H1 (cell line): Measurements from ENCODE around the gene KRR1. TPM values are rescaled to one million over a fixed set of nuclear protein-coding genes. Genes with fewer than 3 reads are reported as not detected.

Experiments used
- CTCF ChIA-PET: fragments of 300-600 bp; sonication (Branson Sonifier 250); formaldehyde crosslinking; loops from one replicate; lab custom pipeline; 2021; ENCODE audit not compliant: partially characterized antibody; lab: Charles Lee
- POLR2A ChIA-PET: fragments of 300-600 bp; sonication (Branson Sonifier 250); formaldehyde crosslinking; loops from one replicate; lab custom pipeline; 2021; ENCODE audit warnings: inconsistent platforms; ENCODE audit not compliant: partially characterized antibody; lab: Charles Lee
- DNase-seq, 2 experiments: peaks; one replicate each; pipeline versions ENCODE4 v3.0.0 to v3.0.0-alpha.2; 2010 to 2022; ENCODE audit warnings: low spot score in 2 of 2, low read depth in 1 of 2, mixed read lengths in 1 of 2
- FAIRE-seq: peaks from 2 replicates; lab custom pipeline; 2011; peaks lifted over from hg19 to GRCh38; lab: Jason Lieb, UNC
- H2AFZ ChIP-seq: 2 replicates; pipeline ENCODE4 v1.8.1; 2012; ENCODE audit warnings: low read length, inconsistent platforms
- H2AK5ac ChIP-seq: 2 replicates; pipeline ENCODE4 v1.6.1; 2013; ENCODE audit warnings: low read depth, low read length
- H2BK120ac ChIP-seq: replicated peaks from 2 replicates; pipeline ENCODE3; 2013; ENCODE audit warnings: low read depth, low read length, inconsistent platforms
- H2BK12ac ChIP-seq: 2 replicates; pipeline ENCODE4 v1.6.1; 2013; ENCODE audit warnings: low read depth, low read length
- H2BK15ac ChIP-seq: 2 replicates; pipeline ENCODE4 v1.6.1; 2013; ENCODE audit warnings: low read length
- H2BK20ac ChIP-seq: 2 replicates; pipeline ENCODE4 v1.6.1; 2013; ENCODE audit warnings: low read length
- H2BK5ac ChIP-seq: 2 replicates; pipeline ENCODE4 v1.6.1; 2013; ENCODE audit warnings: low read depth, low read length
- H3K14ac ChIP-seq: 2 replicates; pipeline ENCODE4 v1.6.1; 2013; ENCODE audit warnings: inconsistent platforms; ENCODE audit not compliant: insufficient read length
- H3K18ac ChIP-seq: 2 replicates; pipeline ENCODE4 v1.6.1; 2013; ENCODE audit warnings: low read length; ENCODE audit errors: extremely low read depth
- H3K23ac ChIP-seq: 2 replicates; pipeline ENCODE4 v1.6.1; 2013; ENCODE audit warnings: inconsistent platforms; ENCODE audit not compliant: insufficient read length
- H3K23me2 ChIP-seq: 2 replicates; pipeline ENCODE4 v1.6.1; 2013; ENCODE audit warnings: low read depth, low read length
- H3K27ac ChIP-seq: 2 replicates; pipeline ENCODE4 v1.6.1; 2011; ENCODE audit warnings: low read depth, low read length, inconsistent platforms
- H3K27me3 ChIP-seq, 4 experiments: replicated peaks in 1 of 4; 1 replicate in 1 of 4; 2 replicates in 3 of 4; pipeline versions ENCODE4 v1.6.1 to v1.8.1; 2011 to 2013; ENCODE audit warnings: low read length in 3 of 4, mild to moderate bottlenecking in 3 of 4, inconsistent platforms in 2 of 4, mixed read lengths in 2 of 4, moderate library complexity in 1 of 4; ENCODE audit not compliant: control insufficient read depth in 3 of 4, insufficient read depth in 3 of 4; ENCODE audit errors: extremely low read depth in 1 of 4
- H3K36me3 ChIP-seq, 4 experiments: 2 replicates each; pipeline versions ENCODE4 v1.6.1 to v1.8.1; 2011 to 2013; ENCODE audit warnings: mild to moderate bottlenecking in 4 of 4, low read length in 3 of 4, moderate library complexity in 2 of 4, control low read depth in 1 of 4, inconsistent platforms in 1 of 4; ENCODE audit not compliant: insufficient read depth in 4 of 4, control insufficient read depth in 2 of 4
- H3K4ac ChIP-seq: replicated peaks from 2 replicates; pipeline ENCODE3; 2013; ENCODE audit warnings: low read length, low read depth, mixed read lengths, inconsistent platforms; ENCODE audit not compliant: insufficient read length
- H3K4me1 ChIP-seq, 4 experiments: replicated peaks in 1 of 4; 1 replicate in 1 of 4; 2 replicates in 3 of 4; pipeline versions ENCODE4 v1.6.1 to v1.8.1; 2011 to 2013; ENCODE audit warnings: low read length in 3 of 4, inconsistent platforms in 2 of 4, mixed read lengths in 1 of 4; ENCODE audit not compliant: insufficient read depth in 4 of 4, control insufficient read depth in 3 of 4
- H3K4me2 ChIP-seq, 2 experiments: 2 replicates each; pipeline versions ENCODE4 v1.6.1 to v1.8.1; 2011 to 2013; ENCODE audit warnings: low read depth in 2 of 2, low read length in 2 of 2, control low read depth in 1 of 2, inconsistent platforms in 1 of 2, mild to moderate bottlenecking in 1 of 2; ENCODE audit not compliant: insufficient read depth in 1 of 2
- H3K4me3 ChIP-seq, 4 experiments: fragments of 200-600, 300-600 bp in 1 of 4; sonication (generic), shearing (Covaris generic), sonication (Bioruptor Twin) in 1 of 4; 2 replicates each; pipeline versions ENCODE4 v1.5.1 to v1.8.1; 2011 to 2016; ENCODE audit warnings: low read length in 4 of 4, low read depth in 3 of 4, control low read depth in 2 of 4, inconsistent platforms in 2 of 4, mild to moderate bottlenecking in 2 of 4, mixed read lengths in 1 of 4, moderate library complexity in 1 of 4; ENCODE audit not compliant: insufficient read depth in 2 of 4; ENCODE audit errors: extremely low read depth in 1 of 4
- H3K56ac ChIP-seq: replicated peaks from 2 replicates; pipeline ENCODE3; 2013; ENCODE audit warnings: low read depth, mild to moderate bottlenecking, mixed read lengths, low read length, inconsistent platforms; ENCODE audit not compliant: insufficient read length
- H3K79me1 ChIP-seq: 2 replicates; pipeline ENCODE4 v1.6.1; 2013; ENCODE audit warnings: low read depth, low read length, control low read depth
- H3K79me2 ChIP-seq, 2 experiments: 2 replicates each; pipeline versions ENCODE4 v1.6.1 to v1.8.1; 2012 to 2013; ENCODE audit warnings: low read length in 2 of 2, mild to moderate bottlenecking in 2 of 2, inconsistent platforms in 1 of 2; ENCODE audit not compliant: insufficient read depth in 2 of 2, control insufficient read depth in 1 of 2
- H3K9ac ChIP-seq, 4 experiments: replicated peaks in 1 of 4; 1 replicate in 1 of 4; 2 replicates in 3 of 4; pipeline versions ENCODE4 v1.6.1 to v1.8.1; 2011 to 2013; ENCODE audit warnings: low read depth in 3 of 4, low read length in 3 of 4, control low read depth in 2 of 4, mild to moderate bottlenecking in 2 of 4, moderate library complexity in 2 of 4, inconsistent platforms in 1 of 4; ENCODE audit errors: extremely low read depth in 1 of 4
- H3K9me3 ChIP-seq, 2 experiments: 2 replicates each; pipeline versions ENCODE4 v1.6.1 to v1.8.1; 2012 to 2013; ENCODE audit warnings: mild to moderate bottlenecking in 2 of 2, moderate library complexity in 2 of 2, control low read depth in 1 of 2, inconsistent platforms in 1 of 2, low read depth in 1 of 2, low read length in 1 of 2, mixed read lengths in 1 of 2; ENCODE audit not compliant: insufficient read depth in 2 of 2
- H4K20me1 ChIP-seq, 2 experiments: replicated peaks in 1 of 2; 2 replicates each; pipeline versions ENCODE3 to v1.8.1; 2011 to 2013; ENCODE audit warnings: inconsistent platforms in 2 of 2, low read length in 2 of 2, mild to moderate bottlenecking in 1 of 2; ENCODE audit not compliant: insufficient read depth in 2 of 2, control insufficient read depth in 1 of 2
- H4K5ac ChIP-seq: 2 replicates; pipeline ENCODE4 v1.6.1; 2013; ENCODE audit warnings: low read length, low read depth, mixed read lengths, inconsistent platforms; ENCODE audit not compliant: insufficient read length
- H4K8ac ChIP-seq: 2 replicates; pipeline ENCODE4 v1.8.0; 2013; ENCODE audit warnings: mild to moderate bottlenecking, moderate library complexity, low read length, inconsistent platforms; ENCODE audit not compliant: insufficient read depth; ENCODE audit errors: extremely low read depth
- H4K91ac ChIP-seq: replicated peaks from 2 replicates; pipeline ENCODE3; 2013; ENCODE audit warnings: low read length, mixed read lengths, inconsistent platforms; ENCODE audit not compliant: insufficient read length
- BACH1 ChIP-seq: IDR thresholded peaks from 2 replicates; pipeline ENCODE4 v1.6.1; 2012; ENCODE audit warnings: low read length, improper control_type of control experiment
- CBX8 ChIP-seq: fragments of 300-800, 300-1000 bp; sonication (generic); IDR thresholded peaks from 2 replicates; pipeline ENCODE4 v1.7.1; 2016; ENCODE audit warnings: low read depth, low read length, borderline replicate concordance
- CEBPB ChIP-seq: IDR thresholded peaks from 2 replicates; pipeline ENCODE4 v1.6.1; 2012; ENCODE audit warnings: low read depth, low read length
- EGR1 ChIP-seq: IDR thresholded peaks from 2 replicates; pipeline ENCODE4 v1.6.1; 2011; ENCODE audit warnings: low read depth, low read length, borderline replicate concordance
- EP300 ChIP-seq, 2 experiments: IDR thresholded peaks; 1 replicate in 1 of 2; 2 replicates in 1 of 2; pipeline ENCODE4 v1.6.1; 2011 to 2012; ENCODE audit warnings: low read depth in 2 of 2, low read length in 2 of 2, mild to moderate bottlenecking in 2 of 2, borderline replicate concordance in 1 of 2, inconsistent platforms in 1 of 2, moderate library complexity in 1 of 2
- HDAC6 ChIP-seq: IDR thresholded peaks from one replicate; pipeline ENCODE4 v1.7.1; 2012; ENCODE audit warnings: low read depth, mild to moderate bottlenecking, inconsistent platforms, low read length, moderate library complexity
- KDM5A ChIP-seq: fragments of 200-600 bp; IDR thresholded peaks from 2 replicates; pipeline ENCODE4 v1.7.1; 2012; ENCODE audit warnings: mild to moderate bottlenecking, low read length, inconsistent platforms, mixed read lengths
- NRF1 ChIP-seq: IDR thresholded peaks from 2 replicates; pipeline ENCODE4 v1.6.1; 2011; ENCODE audit warnings: mild to moderate bottlenecking, low read depth, low read length, improper control_type of control experiment
- RXRA ChIP-seq: IDR thresholded peaks from 2 replicates; pipeline ENCODE4 v1.6.1; 2011; ENCODE audit warnings: low read depth, mild to moderate bottlenecking, low read length, moderate library complexity; ENCODE audit not compliant: insufficient read depth
- SP1 ChIP-seq: IDR thresholded peaks from 2 replicates; pipeline ENCODE4 v1.6.1; 2011; ENCODE audit warnings: low read depth, low read length
- SUZ12 ChIP-seq: fragments of 200-600 bp; sonication (generic); IDR thresholded peaks from 2 replicates; pipeline ENCODE4 v1.6.1; 2012; ENCODE audit warnings: mild to moderate bottlenecking, inconsistent platforms, low read length, moderate library complexity, mixed read lengths
- TAF1 ChIP-seq: IDR thresholded peaks from 2 replicates; pipeline ENCODE4 v1.6.1; 2011; ENCODE audit warnings: mild to moderate bottlenecking, low read depth, low read length
- TBP ChIP-seq: IDR thresholded peaks from 2 replicates; pipeline ENCODE4 v1.6.1; 2011; ENCODE audit warnings: low read depth, low read length, improper control_type of control experiment
- TCF12 ChIP-seq: IDR thresholded peaks from 2 replicates; pipeline ENCODE4 v1.6.1; 2011; ENCODE audit warnings: low read depth, mild to moderate bottlenecking, low read length
- YY1 ChIP-seq: IDR thresholded peaks from 2 replicates; pipeline ENCODE4 v1.6.1; 2011; ENCODE audit warnings: low read depth, mild to moderate bottlenecking, low read length
- WGBS, 2 experiments: shearing (Covaris generic) in 1 of 2; methylation state at CpG; one replicate each; pipeline versions ENCODE4 v1.1.6 to v1.1.7; 2013 to 2015; ENCODE audit warnings: low lambda C conversion rate in 2 of 2, mixed read lengths in 2 of 2, inconsistent platforms in 1 of 2, low coverage in 1 of 2, missing lambda C conversion rate in 1 of 2; ENCODE audit not compliant: insufficient replicate concordance in 2 of 2, insufficient coverage in 1 of 2, insufficient read length in 1 of 2; ENCODE audit errors: extremely low coverage in 1 of 2, missing lambda C conversion rate in 1 of 2; 5-methylcytosine and 5-hydroxymethylcytosine counted together
- polyA plus RNA-seq, 7 experiments: library from polyadenylated mRNA; depleted of rRNA in 3 of 7; stranded (reverse) in 5 of 7; unstranded in 2 of 7; fragments of >200 nt in 5 of 7; fragments of 200-250 nt in 2 of 7; gene quantifications; 1 replicate in 5 of 7; 2 replicates in 1 of 7; 4 replicates in 1 of 7; pipeline versions ENCODE4 v1.2.1 to v1.2.3, GENCODE V29; 2011 to 2013; ENCODE audit warnings: missing spikeins in 2 of 7, mixed read lengths in 2 of 7
- total RNA-seq: library from RNA; stranded (reverse); fragmentation: NEBNext Ultra II Directional; extraction: Animal tissue kit (Norgen Biotek cat#: 25700); gene quantifications from 2 replicates; pipeline ENCODE4 v1.2.1, GENCODE V29; 2021

The KRR1 gene
- total and polyA plus RNA-seq, 2 of the 8 experiments (the other 6 are each of a cell fraction or from before 2014, with no cell fraction given), result 6.1 to 80.1 TPM

- WGBS, 2 experiments, result 85% methylated on average over 1 of the region's 1 CpG; no CpG with 5 or more reads in 1 of the 2 experiments
- H3K56ac ChIP-seq, result no peak overlapping the region
- H4K5ac ChIP-seq, result no peak overlapping the region
- ChIA-PET CTCF (interaction anchor here (0.6 to 2.6 kb wide), 5 partner anchors 8 to 201 kb away, joined by 3 to 22 read pairs (median 4); no protein-coding TSS in a partner anchor), POLR2A (no interaction called here)
- no peaks in the 10 kb centered on the region for H3K23me2 ChIP-seq
- no peaks in the 10 kb centered on the region for H3K9me3 ChIP-seq
- no peak overlapping the region for H2BK20ac ChIP-seq
- H3K9ac ChIP-seq, result no peak overlapping the region
- no peaks in the 10 kb centered on the region for H4K20me1 ChIP-seq
- H3K23ac ChIP-seq, result no peak overlapping the region
- no peak overlapping the region for H2BK12ac ChIP-seq
- no peak overlapping the region for H2BK5ac ChIP-seq
- H4K8ac ChIP-seq, result no peak overlapping the region
- no peak overlapping the region for H2AK5ac ChIP-seq
- H3K79me2 ChIP-seq, result no peaks in the 10 kb centered on the region
- no peak overlapping the region for H3K18ac ChIP-seq
- no peak overlapping the region for H3K4me2 ChIP-seq
- no peak overlapping the region for H2AFZ ChIP-seq
- no peaks in the 10 kb centered on the region for H3K27me3 ChIP-seq
- H3K27ac ChIP-seq, result no peak overlapping the region
- FAIRE-seq (no peak), DNase-seq (no peak)
- no peak overlapping the region for H3K14ac ChIP-seq
- no peak overlapping the region for H3K4me3 ChIP-seq
- no peak overlapping the region for H3K4ac ChIP-seq
- H4K91ac ChIP-seq, result no peak overlapping the region
- H2BK120ac ChIP-seq, result no peak overlapping the region
- no peak overlapping the region for H2BK15ac ChIP-seq
- no peaks in the 10 kb centered on the region for H3K4me1 ChIP-seq
- H3K79me1 ChIP-seq, result no peaks in the 10 kb centered on the region
- no peaks in the 10 kb centered on the region for H3K36me3 ChIP-seq
- no peak for TF ChIP-seq EGR1
- TF ChIP-seq EP300 (IDR thresholded peaks at IDR 0.05; ENCODE audit: borderline replicate concordance in 1 of 2, low read depth in 2 of 2, low read length in 2 of 2), result no peak
- TF ChIP-seq SUZ12, result no peak
- TF ChIP-seq CBX8, result no peak
- TF ChIP-seq KDM5A, result no peak
- no peak for TF ChIP-seq BACH1
- no peak for TF ChIP-seq NRF1
- no peak for TF ChIP-seq RXRA
- TF ChIP-seq CEBPB, result no peak
- TF ChIP-seq YY1, result no peak
- no peak for TF ChIP-seq TBP
- TF ChIP-seq SP1, result no peak
- no peak for TF ChIP-seq TAF1
- TF ChIP-seq TCF12, result no peak
- no peak for TF ChIP-seq HDAC6
These were observed 31.5 kb upstream of the KRR1 start for GRCh38 chr12:75542942-75543341.
